ENCODE measurements around the gene CIPC. TPM values are rescaled to one million over a fixed set of nuclear protein-coding genes. Genes with fewer than 3 reads are reported as not detected.

Gene CIPC
- total RNA-seq, 2 experiments from 2014 or later: 20.9 to 43.4 TPM

DNA sequence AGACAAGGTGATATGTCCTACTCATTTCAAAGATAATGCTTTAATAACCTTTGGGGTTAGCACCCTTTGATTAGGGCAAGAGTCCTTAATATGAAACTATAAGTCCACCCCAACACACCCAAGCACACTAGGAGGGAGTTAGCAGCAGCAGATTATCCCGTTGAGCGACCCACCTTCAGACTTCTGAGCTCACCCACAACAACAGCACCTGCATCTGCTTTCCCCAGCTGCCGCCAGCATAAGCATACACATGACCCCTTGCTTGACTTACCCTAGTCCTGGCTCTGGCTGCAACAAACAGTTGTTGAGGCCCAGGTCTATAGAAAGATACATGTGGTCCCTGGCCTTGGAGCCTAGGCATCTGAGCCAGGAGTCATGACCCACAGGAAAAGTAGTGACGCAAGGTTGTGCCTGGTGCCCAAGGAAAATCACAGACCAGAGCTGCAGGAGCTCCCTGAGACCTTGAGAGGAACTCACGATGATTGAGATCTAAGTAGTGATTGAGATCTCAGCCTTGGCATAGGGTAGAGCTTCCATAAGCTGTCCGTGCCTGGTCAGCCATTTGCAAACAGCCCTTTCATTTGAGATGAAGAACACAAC, 24.6 kb downstream of the CIPC start:
- peak overlapping the region; percentile 39 for H3K4me3 ChIP-seq (ENCODE audit: low read depth, low read length, poor library complexity, severe bottlenecking)
- peaks cover 10% of the 10 kb centered on the region; the same call in 1 of the 2 replicates for H3K36me3 ChIP-seq (ENCODE audit: insufficient read depth, low read length)
- peak overlapping the region; percentile 79 for H3K4me2 ChIP-seq (ENCODE audit: low read length)
- peak overlapping the region; percentile 96 for H3K27ac ChIP-seq (ENCODE audit: low read depth, low read length, poor library complexity, severe bottlenecking)
- H3K9me3 ChIP-seq (ENCODE audit: low read length): no peaks in the 10 kb centered on the region
- peak overlapping the region; percentile 5; the same call in 1 of the 2 replicates for H2AFZ ChIP-seq (ENCODE audit: low read length)
- CTCF ChIA-PET (ENCODE audit: unreplicated experiment): interaction anchor here (1.1 to 3.0 kb wide), 4 partner anchors 12 to 26 kb away, joined by 3 to 10 read pairs (median 4); partner anchors contain the start of gene CIPC
- intact Hi-C loops (cut with micrococcal nuclease; ENCODE audit: unreplicated experiment): no loop called here
- H3K9me2 ChIP-seq (ENCODE audit: insufficient read depth, low read length): no peaks in the 10 kb centered on the region
- H3K4me1 ChIP-seq (ENCODE audit: insufficient read depth, low read length, poor library complexity, severe bottlenecking): peaks cover 77% of the 10 kb centered on the region
- TF ChIP-seq EZH2phosphoT487 (IDR thresholded peaks at IDR 0.05; ENCODE audit: borderline replicate concordance, low read depth, low read length): no peak
- TF ChIP-seq, protein P1, sequence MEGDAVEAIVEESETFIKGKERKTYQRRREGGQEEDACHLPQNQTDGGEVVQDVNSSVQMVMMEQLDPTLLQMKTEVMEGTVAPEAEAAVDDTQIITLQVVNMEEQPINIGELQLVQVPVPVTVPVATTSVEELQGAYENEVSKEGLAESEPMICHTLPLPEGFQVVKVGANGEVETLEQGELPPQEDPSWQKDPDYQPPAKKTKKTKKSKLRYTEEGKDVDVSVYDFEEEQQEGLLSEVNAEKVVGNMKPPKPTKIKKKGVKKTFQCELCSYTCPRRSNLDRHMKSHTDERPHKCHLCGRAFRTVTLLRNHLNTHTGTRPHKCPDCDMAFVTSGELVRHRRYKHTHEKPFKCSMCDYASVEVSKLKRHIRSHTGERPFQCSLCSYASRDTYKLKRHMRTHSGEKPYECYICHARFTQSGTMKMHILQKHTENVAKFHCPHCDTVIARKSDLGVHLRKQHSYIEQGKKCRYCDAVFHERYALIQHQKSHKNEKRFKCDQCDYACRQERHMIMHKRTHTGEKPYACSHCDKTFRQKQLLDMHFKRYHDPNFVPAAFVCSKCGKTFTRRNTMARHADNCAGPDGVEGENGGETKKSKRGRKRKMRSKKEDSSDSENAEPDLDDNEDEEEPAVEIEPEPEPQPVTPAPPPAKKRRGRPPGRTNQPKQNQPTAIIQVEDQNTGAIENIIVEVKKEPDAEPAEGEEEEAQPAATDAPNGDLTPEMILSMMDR (conservative IDR thresholded peaks at IDR 0.05; ENCODE audit: low read length): no peak
- POLR2A ChIA-PET: interaction anchor here (0.5 to 5.1 kb wide), 8 partner anchors 11 to 212 kb away, joined by 3 to 51 read pairs (median 8); partner anchors contain the start of gene CIPC
- H4K20me1 ChIP-seq (ENCODE audit: insufficient read depth, low read length): no peaks in the 10 kb centered on the region
- no peaks in the 10 kb centered on the region; the same call in 1 of the 2 replicates for H3K79me2 ChIP-seq (ENCODE audit: insufficient read depth, low read depth, low read length)
- no TSS peak for BruUV-seq (replicated peaks)
- DNase-seq (ENCODE audit: low spot score): peak; percentile 83

DNA sequence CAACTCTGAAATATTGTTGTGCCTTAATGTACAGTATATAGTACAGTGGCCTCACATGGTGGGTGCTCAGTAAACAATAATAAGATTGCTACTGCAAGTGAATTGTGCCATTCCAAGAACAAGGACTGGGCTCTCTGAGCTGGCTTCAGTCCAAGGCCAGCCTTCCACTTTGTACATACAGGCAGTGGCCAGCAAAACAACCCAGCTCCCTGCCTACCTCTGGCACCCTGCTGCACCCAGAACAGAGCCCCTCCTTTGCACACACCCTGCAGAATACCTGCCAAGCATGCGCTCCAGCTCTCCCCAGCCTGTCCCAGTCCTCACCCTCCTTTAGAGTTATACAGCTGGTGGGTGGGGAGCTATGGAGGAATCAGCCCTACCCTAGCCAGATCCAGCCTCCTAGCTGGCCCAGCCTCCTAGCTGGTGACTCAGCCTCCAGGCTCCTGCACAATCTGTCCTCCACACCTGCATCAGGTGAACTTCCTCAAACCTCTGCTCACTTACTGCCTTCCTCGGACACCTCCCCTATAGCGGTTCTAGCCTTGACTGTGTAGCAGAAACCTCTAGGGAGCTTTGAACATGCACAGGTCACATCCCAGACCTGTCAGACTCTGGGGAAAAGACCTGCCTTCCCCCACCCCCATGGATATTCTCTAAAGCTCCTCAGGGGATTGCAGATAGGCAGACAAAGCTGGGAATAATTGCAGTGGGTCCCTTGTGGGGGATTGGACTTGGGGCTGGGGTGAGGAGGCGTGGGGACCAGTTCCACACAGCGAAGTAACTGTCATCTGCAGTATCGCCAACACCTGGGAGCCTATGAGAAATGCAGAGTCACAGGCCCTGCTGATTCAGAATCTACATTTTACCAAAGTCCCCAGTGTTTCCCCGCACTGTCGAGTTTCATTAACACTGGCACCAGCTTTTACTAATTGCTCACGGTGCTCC, 25.6 kb downstream of the CIPC start:
- Histone ChIP-seq H3K9me3 (ENCODE audit: low read length) (no peaks in the 10 kb centered on the region), H3K36me3 (ENCODE audit: insufficient read depth, low read length) (peaks cover 3% of the 10 kb centered on the region; the same call in 1 of the 2 replicates), H3K79me2 (ENCODE audit: insufficient read depth, low read depth, low read length) (no peaks in the 10 kb centered on the region; the same call in 1 of the 2 replicates), H2AFZ (ENCODE audit: low read length) (peak overlapping the region; percentile 35; the same call in 1 of the 2 replicates), H3K27ac (ENCODE audit: low read depth, low read length, poor library complexity, severe bottlenecking) (peak overlapping the region; percentile 96), H4K20me1 (ENCODE audit: insufficient read depth, low read length) (no peaks in the 10 kb centered on the region), H3K4me1 (ENCODE audit: insufficient read depth, low read length, poor library complexity, severe bottlenecking) (peaks cover 77% of the 10 kb centered on the region), H3K9me2 (ENCODE audit: insufficient read depth, low read length) (no peaks in the 10 kb centered on the region), H3K4me3 (ENCODE audit: low read depth, low read length, poor library complexity, severe bottlenecking) (peak overlapping the region; percentile 39), H3K4me2 (ENCODE audit: low read length) (peak overlapping the region; percentile 79)
- intact Hi-C loops (cut with micrococcal nuclease; ENCODE audit: unreplicated experiment): no loop called here
- peak; percentile 65 for DNase-seq (ENCODE audit: low spot score)
- ChIA-PET CTCF (ENCODE audit: unreplicated experiment) (interaction anchor here (0.6 to 3.0 kb wide), 8 partner anchors 11 to 193 kb away, joined by 3 to 10 read pairs (median 3); partner anchors contain the start of gene CIPC), POLR2A (interaction anchor here (0.6 to 5.1 kb wide), 9 partner anchors 9 to 213 kb away, joined by 3 to 51 read pairs (median 6); partner anchors contain the start of gene CIPC)
- TF ChIP-seq, protein P1 (conservative IDR thresholded peaks at IDR 0.05; ENCODE audit: low read length): no peak
- TF ChIP-seq EZH2phosphoT487 (IDR thresholded peaks at IDR 0.05; ENCODE audit: borderline replicate concordance, low read depth, low read length): no peak
- BruUV-seq (replicated peaks): no TSS peak
